K562 (cell line): ENCODE measurements around the gene POLR2C. TPM values are rescaled to one million over a fixed set of nuclear protein-coding genes. Genes with fewer than 3 reads are reported as not detected.

Source experiments
- BHLHE40 ChIP-seq: IDR thresholded peaks from 2 replicates; pipeline ENCODE4 v1.6.1; 2011; ENCODE audit warnings: low read length, improper control_type of control experiment
- BMI1 ChIP-seq: fragments of 150-350 bp; IDR thresholded peaks from 2 replicates; pipeline ENCODE4 v1.6.1; 2014; ENCODE audit warnings: low read length
- DIDO1 ChIP-seq: fragments of 450-650 bp; IDR thresholded peaks from 2 replicates; pipeline ENCODE4 v1.6.1; 2016; ENCODE audit warnings: low read depth, missing biosample characterization, missing genetic modification characterization
- ELK3 ChIP-seq: fragments of 450-650 bp; formaldehyde crosslinking; IDR thresholded peaks from 2 replicates; pipeline ENCODE4 v1.4.0; 2020; ENCODE audit warnings: mild to moderate bottlenecking
- HMG20B ChIP-seq: fragments of 250-450 bp; sonication (Bioruptor Pico); IDR thresholded peaks from 2 replicates; pipeline ENCODE4 v1.5.0; 2021; ENCODE audit warnings: mild to moderate bottlenecking
- MEIS2 ChIP-seq: fragments of 450-650 bp; IDR thresholded peaks from 2 replicates; pipeline ENCODE4 v1.6.1; 2014; ENCODE audit warnings: mild to moderate bottlenecking; ENCODE audit not compliant: partially characterized antibody
- NFE2L1 ChIP-seq: fragments of 450-650 bp; IDR thresholded peaks from 2 replicates; pipeline ENCODE4 v1.6.1; 2016; ENCODE audit warnings: missing genetic modification characterization, low read depth, mild to moderate bottlenecking, missing compliant biosample characterization, moderate library complexity, borderline replicate concordance
- SIN3A ChIP-seq, 2 experiments: fragments of 150-350 bp in 1 of 2; IDR thresholded peaks; 2 replicates each; pipeline ENCODE4 v1.6.1; 2011 to 2016; ENCODE audit warnings: borderline replicate concordance in 2 of 2, low read depth in 2 of 2, low read length in 2 of 2, mild to moderate bottlenecking in 2 of 2, moderate library complexity in 2 of 2; ENCODE audit not compliant: control insufficient read depth in 1 of 2
- TAF1 ChIP-seq: IDR thresholded peaks from 2 replicates; pipeline ENCODE4 v1.6.1; 2011; ENCODE audit warnings: mild to moderate bottlenecking, low read length, moderate library complexity; ENCODE audit not compliant: insufficient read depth, control insufficient read depth, severe bottlenecking; ENCODE audit errors: extremely low read depth
- TSC22D4 ChIP-seq: fragments of 450-650 bp; IDR thresholded peaks from 2 replicates; pipeline ENCODE4 v1.6.1; 2016; ENCODE audit warnings: missing genetic modification characterization, missing biosample characterization, control low read depth
- ZBTB1 ChIP-seq: sonication (generic); formaldehyde crosslinking; IDR thresholded peaks from 2 replicates; pipeline ENCODE4 v1.8.1; 2023; ENCODE audit warnings: missing genetic modification reagents, low read depth, mild to moderate bottlenecking, borderline replicate concordance
- ZBTB12 ChIP-seq: fragments of 250-450 bp; sonication (Bioruptor Pico); IDR thresholded peaks from 2 replicates; pipeline ENCODE4 v1.4.0; 2020
- ZNF740 ChIP-seq, 3 experiments: fragments of 200-800 bp in 1 of 3; sonication (Bioruptor generic) in 1 of 3; sonication (generic) in 1 of 3; formaldehyde crosslinking in 1 of 3; IDR thresholded peaks; 2 replicates each; pipeline versions ENCODE4 v1.6.1 to v1.8.0; 2016 to 2022; ENCODE audit warnings: mild to moderate bottlenecking in 2 of 3, missing compliant biosample characterization in 2 of 3, missing genetic modification characterization in 2 of 3, missing genetic modification reagents in 1 of 3
- polyA plus RNA-seq, 8 experiments: library from polyadenylated mRNA; depleted of rRNA in 4 of 8; stranded (reverse) in 5 of 8; unstranded in 3 of 8; fragments of >200 nt; fragmentation: Nextera tagmentation in 2 of 8; fragmentation: Illumina TruSeq in 1 of 8; extraction: Ambion mirVana in 2 of 8; extraction: Trizol in 1 of 8; gene quantifications; 2 replicates each; pipeline versions ENCODE4 v1.2.1 to v1.2.3, GENCODE V29; 2011 to 2014; ENCODE audit warnings: inconsistent platforms in 1 of 8, missing spikeins in 1 of 8
- total RNA-seq, 7 experiments: library from RNA; depleted of rRNA in 6 of 7; stranded (reverse); fragments of >200 nt in 6 of 7; fragmentation: Illumina TruSeq in 2 of 7; extraction: Trizol in 2 of 7; gene quantifications; 2 replicates each; pipeline versions ENCODE4 v1.2.1 to v1.2.3, GENCODE V29; 2011 to 2021; ENCODE audit warnings: low replicate concordance in 1 of 7

The POLR2C gene
- total and polyA plus RNA-seq, 9 of the 15 experiments (the other 6 are each of a cell fraction or from before 2014, with no cell fraction given): 70.3 to 163 (median 92.3) TPM

GRCh38 chr16:57462978-57463362 lies 491 bp downstream of the POLR2C start (continued):
- 0 out of 4 replicates have a peak, but pooled peaks of 1 of the 2 experiments have one; percentile 19 for TF ChIP-seq SIN3A (IDR thresholded peaks at IDR 0.05; ENCODE audit: borderline replicate concordance in 2 of 2, control insufficient read depth in 1 of 2, low read depth in 2 of 2, low read length in 2 of 2)
- TF ChIP-seq BHLHE40: no peak
- no peak for TF ChIP-seq HMG20B (CRISPR knock-in tag)
- TF ChIP-seq NFE2L1 (tag): no peak
- TF ChIP-seq BMI1: no peak
- TF ChIP-seq DIDO1: no peak
- TF ChIP-seq MEIS2: no peak
- no peak for TF ChIP-seq ELK3 (CRISPR knock-in tag)
- no peak for TF ChIP-seq ZNF740 (CRISPR knock-in tag; IDR thresholded peaks at IDR 0.05)
- TF ChIP-seq ZNF740 (tag; IDR thresholded peaks at IDR 0.05): 0 out of 4 replicates have a peak, but pooled peaks of 1 of the 2 experiments have one; percentile 33
- no peak for TF ChIP-seq TSC22D4 (tag)
- TF ChIP-seq TAF1: no peak
- no peak for TF ChIP-seq ZBTB12
- no peak for TF ChIP-seq ZBTB1
